GM19438 (cell line): ENCODE measurements around the gene PSD.

ENCODE experiments used
- ATAC-seq: cut with Tn5 transposase; IDR thresholded peaks from one replicate; pipeline ENCODE4 v1.9.1; 2021; ENCODE audit warnings: low read depth; ENCODE audit not compliant: unreplicated experiment

The PSD gene

DNA sequence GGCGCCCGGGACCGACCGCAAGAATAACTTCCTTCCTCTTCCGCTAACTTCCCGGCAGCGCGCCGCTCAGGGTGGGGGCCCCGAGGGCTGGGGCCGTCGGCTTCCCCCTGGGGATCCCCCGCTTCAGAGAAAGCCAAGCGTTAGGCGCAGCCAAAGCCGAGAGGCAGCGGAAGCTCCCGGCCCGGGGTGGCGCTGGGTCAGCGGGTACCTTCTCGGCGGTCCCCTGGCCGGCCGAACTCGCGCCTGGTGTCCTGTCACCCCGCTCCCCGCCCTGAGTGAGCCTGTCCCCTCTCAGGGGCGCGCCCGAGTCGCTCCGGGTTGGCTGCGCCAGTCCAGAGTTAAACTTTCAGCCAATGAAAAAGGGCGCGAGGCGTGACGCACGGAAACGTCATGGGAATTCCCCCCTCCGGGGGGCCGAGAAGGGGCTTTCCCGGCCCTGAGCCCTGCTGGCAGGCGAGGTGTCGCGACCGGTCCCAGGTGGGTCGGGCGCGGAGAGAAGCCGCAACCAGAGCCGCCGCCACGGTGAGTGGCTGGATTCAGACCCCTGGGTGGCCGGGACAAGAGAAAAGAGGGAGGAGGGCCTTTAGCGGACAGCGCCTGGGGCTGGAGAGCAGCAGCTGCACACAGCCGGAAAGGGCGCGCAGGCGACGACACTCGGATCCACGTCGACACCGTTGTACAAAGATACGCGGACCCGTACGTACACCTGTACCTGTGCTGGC lies 24.3 kb downstream of the PSD start:
- ATAC-seq, result peak; percentile 79

DNA sequence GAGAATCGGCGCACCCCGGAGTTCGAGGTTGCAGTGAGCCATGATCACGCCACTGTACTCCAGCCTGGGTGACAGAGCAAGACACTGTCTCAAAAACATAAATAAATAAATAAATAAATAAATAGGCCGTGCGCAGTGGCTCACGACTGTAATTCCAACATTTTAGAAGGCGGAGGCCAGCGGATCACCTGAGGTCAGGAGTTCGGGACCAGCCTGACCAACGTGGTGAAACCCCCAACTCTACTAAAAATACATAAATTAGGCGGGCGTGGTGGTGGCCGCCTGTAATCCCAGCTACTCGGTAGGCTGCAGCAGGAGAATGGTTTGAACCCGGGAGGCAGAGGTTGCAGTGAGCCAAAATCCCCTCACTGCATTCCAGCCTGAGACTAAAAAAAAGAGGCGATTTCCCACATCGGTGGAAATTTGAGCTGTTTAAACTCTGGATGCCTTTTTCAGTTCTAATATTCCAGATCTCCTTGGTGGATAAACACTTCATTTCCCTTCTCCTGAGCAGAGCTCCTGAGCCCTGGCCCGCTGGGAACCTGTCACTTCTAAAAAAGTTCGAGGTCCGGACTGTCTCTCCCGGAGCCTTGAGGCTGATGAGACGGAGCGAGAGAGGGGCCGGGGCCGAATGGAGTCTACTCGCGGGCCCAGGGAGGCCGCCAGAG lies 25.0 kb downstream of the PSD start:
- no peak for ATAC-seq

DNA sequence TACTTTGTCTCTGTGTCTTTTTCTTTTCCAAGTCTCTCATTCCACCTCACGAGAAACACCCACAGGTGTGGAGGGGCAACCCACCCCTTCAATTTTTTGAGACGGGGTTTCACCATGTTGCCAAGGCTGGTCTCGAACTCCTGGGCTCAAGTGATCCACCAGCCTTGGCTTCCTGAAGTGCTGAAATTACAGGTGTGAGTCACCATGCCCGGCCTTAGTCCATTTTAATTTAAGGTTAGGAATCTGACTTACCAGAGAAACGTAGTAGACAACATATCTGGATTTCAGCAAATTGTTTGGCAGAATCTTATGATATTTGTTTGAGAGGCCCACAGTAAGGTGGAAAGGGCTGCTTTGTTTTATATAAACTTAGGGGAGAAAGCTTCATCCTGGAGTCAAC lies 26.3 kb downstream of the PSD start:
- ATAC-seq, result no peak

DNA sequence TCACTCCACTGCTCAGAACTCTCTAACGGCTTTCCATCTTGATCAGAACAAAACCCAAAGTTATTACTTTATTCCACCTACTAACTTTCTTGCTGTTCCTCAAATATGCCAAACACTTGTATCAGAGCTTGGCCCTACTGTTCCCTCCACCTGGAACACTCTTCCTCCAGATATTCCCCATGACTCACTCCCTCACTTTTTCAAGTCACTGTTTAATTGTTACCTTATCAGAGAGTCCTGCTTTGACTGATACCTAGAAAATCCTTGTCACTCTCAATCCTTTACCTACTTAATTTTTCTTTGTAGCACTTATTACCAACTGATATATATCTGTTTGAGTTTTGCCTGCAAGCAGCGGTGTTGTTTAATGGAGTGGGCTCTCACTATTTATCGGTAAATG lies 28.7 kb downstream of the PSD start:
- no peak for ATAC-seq

DNA sequence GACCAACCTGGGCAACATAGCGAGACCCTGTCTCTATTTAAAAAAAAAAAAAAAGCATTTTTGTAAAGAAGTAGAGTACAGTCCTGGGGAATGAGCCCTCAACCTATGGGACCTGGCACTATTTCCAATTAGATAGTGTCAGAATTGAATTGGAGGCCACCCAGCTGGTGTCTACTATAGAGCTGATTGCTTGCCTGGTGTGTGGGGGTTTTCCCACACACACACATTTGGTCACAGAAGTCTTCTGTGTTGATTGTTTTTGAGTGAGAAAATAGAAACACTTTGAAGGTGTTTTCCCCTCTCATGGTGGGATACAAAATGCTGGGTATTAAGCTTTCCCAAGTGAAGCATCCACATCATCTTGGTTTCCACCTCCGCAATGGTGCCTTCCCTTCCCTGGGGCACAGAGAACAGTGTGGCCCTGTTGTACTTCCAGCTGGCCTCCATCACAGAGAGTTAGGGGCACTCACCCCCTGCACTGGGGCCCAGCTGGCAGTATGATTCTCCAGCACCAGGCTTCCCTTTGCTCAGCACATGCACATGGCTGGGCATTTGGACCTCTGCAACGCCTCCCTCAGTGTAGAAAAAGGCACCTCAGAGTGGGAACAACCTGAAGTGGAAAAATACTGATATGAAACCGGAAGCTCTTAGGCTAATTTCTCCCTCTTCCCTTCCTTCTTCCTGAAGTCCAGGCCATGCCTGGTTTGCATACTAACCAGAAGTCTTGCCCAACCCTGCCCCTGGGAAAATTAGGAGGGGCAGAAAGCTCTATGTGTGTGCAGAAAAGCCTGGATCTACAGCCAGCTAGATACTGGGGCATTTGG lies 33.8 kb downstream of the PSD start:
- no peak for ATAC-seq

DNA sequence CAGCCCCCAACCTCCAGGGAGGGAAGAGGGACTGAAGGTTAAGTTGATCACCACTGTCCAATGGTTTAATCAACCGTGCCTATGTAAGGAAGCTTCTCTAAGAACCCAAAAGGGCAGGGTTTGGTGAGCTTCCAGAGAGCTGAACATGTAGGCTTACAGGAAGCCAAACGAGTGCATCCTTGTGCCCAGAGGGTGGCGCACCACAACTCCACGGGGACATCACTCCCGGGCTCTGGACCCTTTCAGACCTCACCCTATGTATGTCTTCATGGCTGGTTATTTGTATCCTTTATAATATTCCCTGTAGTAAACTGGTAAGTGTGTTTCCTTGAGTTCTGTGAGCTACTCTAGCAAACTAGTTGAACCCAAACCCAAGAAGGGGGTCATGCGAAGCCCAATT lies 34.5 kb downstream of the PSD start:
- no peak for ATAC-seq

DNA sequence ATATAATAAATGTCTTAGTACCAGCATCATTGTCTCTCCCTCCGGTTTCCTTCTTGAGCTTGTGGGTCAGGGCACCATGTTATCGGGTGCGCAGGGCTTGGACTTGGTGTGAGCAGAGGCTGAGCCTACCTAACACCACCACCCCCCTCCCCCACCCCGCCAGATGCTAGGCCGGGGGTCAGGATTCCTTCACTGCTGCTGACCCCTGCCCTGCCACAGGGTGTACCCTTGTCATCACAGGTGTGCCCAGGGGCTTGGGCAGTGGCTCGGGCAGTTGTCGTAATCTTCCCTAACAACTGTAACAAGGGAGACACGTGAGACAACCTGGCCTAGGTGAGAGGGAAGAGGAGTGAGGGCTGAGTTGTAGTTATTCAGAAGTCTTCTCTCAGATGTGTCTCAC lies 35.7 kb downstream of the PSD start:
- ATAC-seq, result no peak

DNA sequence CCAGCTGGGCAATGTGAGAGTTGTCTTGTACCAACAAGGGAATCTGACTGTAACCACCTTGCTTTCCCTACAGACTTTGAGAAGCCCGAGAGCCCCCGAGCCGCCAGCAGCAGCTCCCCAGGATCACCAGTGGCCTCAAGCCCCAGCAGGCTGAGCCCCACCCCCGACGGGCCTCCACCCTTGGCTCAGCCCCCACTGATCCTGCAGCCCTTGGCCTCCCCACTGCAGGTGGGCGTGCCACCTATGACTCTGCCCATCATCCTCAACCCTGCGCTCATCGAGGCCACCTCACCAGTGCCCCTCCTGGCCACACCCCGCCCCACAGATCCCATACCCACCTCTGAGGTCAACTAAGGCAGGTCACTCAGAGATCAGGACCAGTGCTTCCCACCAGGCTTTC lies 36.6 kb downstream of the PSD start:
- ATAC-seq, result no peak

DNA sequence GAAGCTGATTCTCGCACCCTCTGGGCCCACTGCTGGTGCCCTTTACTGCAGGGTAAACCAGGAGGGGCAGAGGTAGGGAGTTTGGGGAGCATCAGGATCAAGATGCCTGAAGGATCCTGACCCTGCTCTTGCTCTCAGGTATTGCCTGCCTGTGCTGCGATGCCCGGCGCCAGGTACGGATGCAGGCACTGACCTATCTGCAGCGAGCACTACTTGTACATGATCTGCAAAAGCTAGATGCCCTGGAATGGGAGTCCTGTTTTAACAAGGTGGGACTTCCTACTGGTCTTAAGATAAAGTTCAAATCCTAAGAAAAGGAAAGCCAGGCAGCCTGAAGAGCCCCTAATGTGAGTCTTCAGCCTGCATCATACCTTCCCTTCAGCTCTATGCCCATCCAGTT lies 39.2 kb downstream of the PSD start:
- ATAC-seq, result no peak

DNA sequence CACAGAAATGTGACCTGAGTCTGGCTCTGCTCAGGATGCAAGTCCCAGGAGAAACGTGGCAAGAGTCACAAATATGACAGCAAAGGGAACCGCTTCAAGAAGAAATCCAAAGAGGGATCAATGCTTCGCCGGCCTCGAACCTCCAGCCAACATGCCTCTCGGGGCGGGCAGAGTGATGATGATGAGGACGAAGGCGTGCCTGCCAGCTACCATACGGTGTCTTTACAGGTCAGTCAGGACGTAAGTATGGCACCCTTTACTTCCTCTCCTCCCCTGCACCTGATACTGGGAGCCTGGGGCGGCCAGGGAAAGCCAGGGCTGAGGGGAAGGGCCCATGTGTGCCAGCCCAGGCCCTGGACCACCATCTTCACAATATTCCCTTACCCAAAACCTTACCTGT lies 41.7 kb downstream of the PSD start:
- ATAC-seq, result no peak

DNA sequence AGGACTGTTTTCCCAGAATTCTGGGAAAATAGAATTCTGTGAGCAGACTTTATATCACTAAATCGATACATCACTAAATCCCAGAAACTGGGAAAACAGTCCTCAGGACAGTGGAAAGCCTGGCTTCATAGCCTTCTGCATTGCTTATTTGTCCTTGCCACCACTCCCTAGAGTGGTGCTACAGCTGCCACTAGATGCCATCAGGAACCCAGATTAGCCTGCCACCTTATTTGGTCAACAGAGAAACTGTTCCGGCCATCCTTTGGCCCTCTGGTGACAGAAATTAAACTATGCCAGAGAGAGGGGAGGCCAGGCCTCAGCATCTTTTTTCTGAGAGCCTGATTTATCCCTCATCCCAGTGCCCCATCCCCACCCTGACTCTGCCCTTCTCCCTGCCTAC lies 42.7 kb downstream of the PSD start:
- ATAC-seq, result no peak

DNA sequence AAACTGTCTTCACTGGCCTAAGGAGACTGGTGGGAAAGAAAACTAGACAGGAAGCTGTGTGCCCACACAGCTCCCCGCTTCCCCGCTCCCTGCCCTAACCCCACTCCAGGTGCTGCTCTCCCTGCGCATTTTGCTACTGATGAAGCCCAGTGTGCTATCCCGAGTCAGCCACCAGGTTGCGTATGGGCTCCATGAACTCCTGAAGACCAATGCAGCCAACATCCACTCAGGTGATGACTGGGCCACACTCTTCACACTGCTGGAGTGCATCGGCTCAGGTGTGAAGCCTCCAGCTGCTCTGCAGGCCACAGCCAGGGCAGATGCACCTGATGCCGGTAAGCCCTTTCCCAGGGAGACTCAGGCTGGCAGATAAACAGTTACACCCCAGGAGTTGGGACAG lies 43.3 kb downstream of the PSD start:
- ATAC-seq, result no peak

DNA sequence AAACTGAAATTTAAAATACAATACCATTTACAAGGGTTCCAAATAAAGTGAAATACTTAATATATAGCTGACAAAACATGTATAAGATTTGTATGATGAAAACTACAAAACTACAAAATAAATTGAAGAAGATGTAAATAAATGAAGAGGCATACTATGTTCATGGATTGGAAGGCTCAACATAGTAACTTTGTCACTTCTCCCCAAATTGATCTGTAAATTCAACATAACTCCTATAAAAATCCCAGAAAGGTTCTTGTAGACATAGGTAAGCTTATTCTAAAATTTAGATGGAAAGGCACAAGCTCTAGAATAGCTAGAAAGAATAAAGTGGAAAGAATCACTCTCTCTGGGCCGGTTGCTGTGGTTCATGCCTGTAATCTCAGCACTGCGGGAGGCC lies 47.3 kb downstream of the PSD start:
- ATAC-seq, result no peak

DNA sequence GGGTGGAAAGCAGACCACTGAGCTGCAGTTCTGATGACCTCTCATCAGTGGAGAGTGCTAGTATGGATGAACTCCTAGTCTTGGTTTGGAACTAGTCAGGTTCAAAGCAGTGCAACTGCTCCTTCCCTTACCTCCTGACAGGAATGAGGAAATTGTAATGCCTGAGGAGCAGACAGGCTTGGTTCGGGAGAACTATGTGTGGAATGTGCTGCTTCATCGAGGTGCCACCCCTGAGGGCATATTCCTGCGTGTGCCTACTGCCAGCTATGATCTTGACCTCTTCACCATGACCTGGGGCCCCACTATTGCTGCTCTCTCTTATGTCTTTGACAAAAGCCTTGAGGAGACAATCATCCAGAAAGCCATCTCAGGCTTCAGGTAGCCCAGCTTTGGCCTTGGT lies 50.5 kb downstream of the PSD start:
- no peak for ATAC-seq

DNA sequence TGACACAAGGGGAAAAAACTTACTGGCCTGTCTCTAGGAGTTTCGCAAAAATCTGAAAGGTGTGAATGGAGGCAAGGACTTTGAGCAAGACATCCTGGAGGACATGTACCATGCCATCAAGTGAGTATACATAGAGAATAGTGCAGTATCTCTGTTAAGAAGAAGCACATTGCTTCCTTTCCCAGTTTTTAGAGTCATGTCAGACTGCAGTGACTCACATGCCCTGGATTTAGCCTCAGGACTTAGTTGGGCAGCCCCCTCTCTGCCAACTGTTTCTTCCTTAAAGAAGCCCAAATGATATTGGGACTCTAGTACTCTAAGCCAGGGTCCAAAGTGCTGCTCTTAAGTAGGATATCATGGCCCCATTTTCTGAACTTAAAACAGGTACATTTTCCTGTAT lies 51.1 kb downstream of the PSD start:
- no peak for ATAC-seq

DNA sequence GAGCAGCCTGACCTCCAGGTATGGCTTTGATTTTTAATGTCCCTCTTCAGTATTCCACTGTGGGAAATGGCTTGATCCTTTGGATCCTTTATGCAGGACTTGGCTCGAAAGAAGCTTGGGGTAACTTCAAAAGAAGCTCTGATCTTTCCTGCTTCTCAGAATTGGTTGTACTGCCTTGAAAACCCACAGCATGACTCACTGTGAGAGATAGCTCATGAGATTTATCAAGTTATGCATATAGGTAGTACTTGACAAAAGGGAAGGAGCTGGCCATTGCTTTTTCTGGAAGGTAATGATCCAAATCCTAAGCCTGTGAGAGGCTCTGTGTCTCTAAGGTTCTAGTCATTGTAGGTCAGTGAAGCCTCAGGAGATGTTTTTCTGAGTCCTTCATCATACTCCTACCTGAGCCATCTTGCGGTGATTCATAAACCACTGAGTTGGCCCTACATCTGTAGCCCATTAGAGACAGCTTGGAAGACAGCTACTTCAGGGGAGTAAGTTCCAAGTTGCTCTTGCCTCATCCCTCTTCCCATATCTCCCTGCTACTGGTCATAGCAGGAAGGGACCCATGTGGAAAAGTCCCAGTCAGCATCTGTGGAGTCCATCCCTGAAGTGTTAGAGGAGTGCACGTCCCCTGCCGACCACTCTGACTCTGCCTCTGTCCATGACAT lies 59.7 kb downstream of the PSD start:
- no peak for ATAC-seq

DNA sequence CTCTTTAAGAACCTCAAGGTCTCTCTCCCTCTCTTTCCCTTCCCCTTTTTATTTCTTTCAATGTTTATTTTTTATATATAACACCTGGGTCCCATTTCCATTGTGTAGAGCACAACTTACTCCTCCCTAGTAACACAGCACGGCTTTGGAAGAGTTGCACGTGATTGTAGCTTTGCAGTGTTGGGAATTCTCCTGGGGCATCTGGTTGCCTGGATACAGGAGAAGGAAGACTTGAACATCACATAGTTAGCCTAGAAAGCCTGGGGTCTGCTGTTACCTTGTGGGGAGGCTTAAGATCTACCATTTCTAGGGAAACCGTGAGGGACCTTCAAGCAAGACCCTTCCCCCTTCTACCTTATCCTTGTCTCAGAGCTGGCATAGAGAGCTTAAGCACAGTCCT lies 64.1 kb downstream of the PSD start:
- ATAC-seq, result no peak
